Measurements from ENCODE around the gene ERC2.

ERC2 gene

GRCh38 chr3:55655544-55655943, 812.7 kb downstream of the ERC2 start:
- FAIRE-seq, result no peak

GRCh38 chr3:55654123-55654760, 814.0 kb downstream of the ERC2 start:
- no peak for FAIRE-seq

GRCh38 chr3:55651011-55651410, 817.3 kb downstream of the ERC2 start:
- no peak for FAIRE-seq

GRCh38 chr3:55650011-55650410, 818.3 kb downstream of the ERC2 start:
- no peak for FAIRE-seq

GRCh38 chr3:55649554-55649953, 818.7 kb downstream of the ERC2 start:
- FAIRE-seq, result no peak

GRCh38 chr3:55648591-55649318, 819.5 kb downstream of the ERC2 start:
- no peak for FAIRE-seq

GRCh38 chr3:55647670-55648069, 820.6 kb downstream of the ERC2 start:
- FAIRE-seq, result no peak

GRCh38 chr3:55647063-55647462, 821.2 kb downstream of the ERC2 start:
- no peak for FAIRE-seq

- FAIRE-seq, result no peak
These were observed 822.1 kb downstream of the ERC2 start for GRCh38 chr3:55646121-55646520.

GRCh38 chr3:55645422-55645821, 822.8 kb downstream of the ERC2 start:
- no peak for FAIRE-seq

- FAIRE-seq, result no peak
These were observed 825.0 kb downstream of the ERC2 start for GRCh38 chr3:55643283-55643682.

- FAIRE-seq, result no peak
These were observed 826.3 kb downstream of the ERC2 start for GRCh38 chr3:55641964-55642363.

- no peak for FAIRE-seq
These were observed 828.1 kb downstream of the ERC2 start for GRCh38 chr3:55639896-55640765.

GRCh38 chr3:55639143-55639542, 829.1 kb downstream of the ERC2 start:
- no peak for FAIRE-seq

- FAIRE-seq, result no peak
These were observed 830.2 kb downstream of the ERC2 start for GRCh38 chr3:55637906-55638638.

GRCh38 chr3:55636300-55637195, 831.7 kb downstream of the ERC2 start:
- FAIRE-seq, result no peak

GRCh38 chr3:55634345-55634744, 833.9 kb downstream of the ERC2 start:
- FAIRE-seq, result no peak

- no peak for FAIRE-seq
These were observed 834.9 kb downstream of the ERC2 start for GRCh38 chr3:55633333-55633732.

- no peak for FAIRE-seq
These were observed 836.4 kb downstream of the ERC2 start for GRCh38 chr3:55631766-55632331.

GRCh38 chr3:55630921-55631299, 837.4 kb downstream of the ERC2 start:
- FAIRE-seq, result no peak

- FAIRE-seq, result no peak
These were observed 837.9 kb downstream of the ERC2 start for GRCh38 chr3:55630280-55630920.

All from A204.1 (cell line).